Endothelial cell of umbilical vein (primary cell): ENCODE measurements around the gene C7.

ENCODE experiments used
- EZH2 ChIP-seq: IDR thresholded peaks from 2 replicates; pipeline ENCODE4 v1.6.1; 2012; ENCODE audit warnings: borderline replicate concordance, low read depth, mild to moderate bottlenecking, moderate library complexity, low read length, inconsistent platforms; ENCODE audit not compliant: severe bottlenecking
- POLR2A ChIP-seq: IDR thresholded peaks from 2 replicates; pipeline ENCODE4 v1.6.1; 2012; ENCODE audit warnings: low read depth, mild to moderate bottlenecking, control low read depth, low read length
- TF ChIP-seq, protein P1 (sequence below), 2 donors: IDR thresholded peaks; 1 replicate in 1 of 2; 2 replicates in 1 of 2; pipeline ENCODE4 v1.5.1; 2011; ENCODE audit warnings: low read length in 2 of 2, mild to moderate bottlenecking in 2 of 2, moderate library complexity in 2 of 2, control low read depth in 1 of 2, inconsistent platforms in 1 of 2, low read depth in 1 of 2; ENCODE audit not compliant: insufficient read depth in 1 of 2; ENCODE audit errors: extremely low read depth in 1 of 2

GRCh38 chr5:41009232-41009631 is 99.9 kb downstream of the C7 start:
- TF ChIP-seq POLR2A (no peak), EZH2 (no peak)
- TF ChIP-seq, protein P1, sequence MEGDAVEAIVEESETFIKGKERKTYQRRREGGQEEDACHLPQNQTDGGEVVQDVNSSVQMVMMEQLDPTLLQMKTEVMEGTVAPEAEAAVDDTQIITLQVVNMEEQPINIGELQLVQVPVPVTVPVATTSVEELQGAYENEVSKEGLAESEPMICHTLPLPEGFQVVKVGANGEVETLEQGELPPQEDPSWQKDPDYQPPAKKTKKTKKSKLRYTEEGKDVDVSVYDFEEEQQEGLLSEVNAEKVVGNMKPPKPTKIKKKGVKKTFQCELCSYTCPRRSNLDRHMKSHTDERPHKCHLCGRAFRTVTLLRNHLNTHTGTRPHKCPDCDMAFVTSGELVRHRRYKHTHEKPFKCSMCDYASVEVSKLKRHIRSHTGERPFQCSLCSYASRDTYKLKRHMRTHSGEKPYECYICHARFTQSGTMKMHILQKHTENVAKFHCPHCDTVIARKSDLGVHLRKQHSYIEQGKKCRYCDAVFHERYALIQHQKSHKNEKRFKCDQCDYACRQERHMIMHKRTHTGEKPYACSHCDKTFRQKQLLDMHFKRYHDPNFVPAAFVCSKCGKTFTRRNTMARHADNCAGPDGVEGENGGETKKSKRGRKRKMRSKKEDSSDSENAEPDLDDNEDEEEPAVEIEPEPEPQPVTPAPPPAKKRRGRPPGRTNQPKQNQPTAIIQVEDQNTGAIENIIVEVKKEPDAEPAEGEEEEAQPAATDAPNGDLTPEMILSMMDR (IDR thresholded peaks at IDR 0.05; ENCODE audit: extremely low read depth in 1 of 2, insufficient read depth in 1 of 2, low read depth in 1 of 2, low read length in 2 of 2): no peak
